ENCODE results near the gene TSC22D3.
A peak's percentile ranks its signal among the peaks of the same experiment; 100 is the strongest.

DNA sequence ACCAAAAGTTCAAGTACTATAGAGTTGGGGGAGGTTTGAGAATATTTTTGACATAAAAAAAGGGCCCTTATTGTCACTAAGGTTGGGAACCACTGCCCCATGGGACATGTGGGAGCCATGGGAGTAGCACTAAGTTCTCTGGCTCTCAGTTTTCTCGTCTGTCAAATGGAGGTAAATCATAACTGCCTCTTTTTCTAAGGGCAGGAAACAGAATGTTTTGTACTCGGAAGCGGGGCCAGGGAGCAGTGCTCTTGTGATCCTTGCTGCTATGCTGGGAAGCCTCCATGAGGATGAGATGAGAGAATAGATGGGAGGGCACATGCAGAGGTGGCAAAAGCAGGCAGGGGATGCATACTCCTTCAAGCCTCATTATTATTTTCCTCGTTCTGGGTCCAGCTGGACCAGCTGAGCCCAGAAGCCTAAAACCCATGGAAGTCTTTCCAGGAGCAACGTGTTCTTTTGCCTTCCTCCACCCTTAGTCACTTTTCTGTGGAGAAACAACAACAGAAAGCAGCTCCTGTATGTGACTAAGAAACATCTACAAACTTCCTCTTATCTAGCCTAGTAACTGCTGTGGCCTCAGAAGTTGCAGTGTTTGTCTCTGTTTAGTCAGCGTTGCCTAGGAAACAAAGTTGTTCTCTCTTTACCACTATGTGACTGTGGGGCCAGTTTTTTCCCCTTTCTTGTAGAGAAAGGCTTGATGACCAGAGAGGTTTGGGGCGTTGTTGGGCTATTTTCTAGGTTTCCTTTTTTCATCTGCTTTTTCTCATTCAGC lies 64.8 kb downstream of the TSC22D3 start:
- TF ChIP-seq POLR2AphosphoS5 (IDR thresholded peaks at IDR 0.05): peak; percentile 36 to 93
- peak in 1 of 4 donors; percentile 58 for TF ChIP-seq POLR2A (IDR thresholded peaks at IDR 0.05)
- TF ChIP-seq, protein P1, sequence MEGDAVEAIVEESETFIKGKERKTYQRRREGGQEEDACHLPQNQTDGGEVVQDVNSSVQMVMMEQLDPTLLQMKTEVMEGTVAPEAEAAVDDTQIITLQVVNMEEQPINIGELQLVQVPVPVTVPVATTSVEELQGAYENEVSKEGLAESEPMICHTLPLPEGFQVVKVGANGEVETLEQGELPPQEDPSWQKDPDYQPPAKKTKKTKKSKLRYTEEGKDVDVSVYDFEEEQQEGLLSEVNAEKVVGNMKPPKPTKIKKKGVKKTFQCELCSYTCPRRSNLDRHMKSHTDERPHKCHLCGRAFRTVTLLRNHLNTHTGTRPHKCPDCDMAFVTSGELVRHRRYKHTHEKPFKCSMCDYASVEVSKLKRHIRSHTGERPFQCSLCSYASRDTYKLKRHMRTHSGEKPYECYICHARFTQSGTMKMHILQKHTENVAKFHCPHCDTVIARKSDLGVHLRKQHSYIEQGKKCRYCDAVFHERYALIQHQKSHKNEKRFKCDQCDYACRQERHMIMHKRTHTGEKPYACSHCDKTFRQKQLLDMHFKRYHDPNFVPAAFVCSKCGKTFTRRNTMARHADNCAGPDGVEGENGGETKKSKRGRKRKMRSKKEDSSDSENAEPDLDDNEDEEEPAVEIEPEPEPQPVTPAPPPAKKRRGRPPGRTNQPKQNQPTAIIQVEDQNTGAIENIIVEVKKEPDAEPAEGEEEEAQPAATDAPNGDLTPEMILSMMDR (IDR thresholded peaks at IDR 0.05): no peak

All from upper lobe of left lung (tissue), 4 donors.